Gastrocnemius medialis (tissue), 4 donors: ENCODE results near the gene MYO7A.

Source experiments
- POLR2A ChIP-seq, 2 donors: fragments of 450-650 bp; IDR thresholded peaks; one replicate each; pipeline ENCODE4 v1.6.1; 2017; ENCODE audit warnings: antibody characterized with exemption in 2 of 2, mild to moderate bottlenecking in 2 of 2, moderate library complexity in 2 of 2
- TF ChIP-seq, protein P1 (sequence below), 5 experiments: fragments of 450-650 bp in 3 of 5; fragments of 200-600 bp in 2 of 5; sonication (generic) in 2 of 5; IDR thresholded peaks in 4 of 5; conservative IDR thresholded peaks in 1 of 5; 1 replicate in 4 of 5; 2 replicates in 1 of 5; pipeline ENCODE4 v1.5.1; 2016 to 2019; ENCODE audit warnings: antibody characterized with exemption in 5 of 5, mild to moderate bottlenecking in 3 of 5, moderate library complexity in 3 of 5

DNA sequence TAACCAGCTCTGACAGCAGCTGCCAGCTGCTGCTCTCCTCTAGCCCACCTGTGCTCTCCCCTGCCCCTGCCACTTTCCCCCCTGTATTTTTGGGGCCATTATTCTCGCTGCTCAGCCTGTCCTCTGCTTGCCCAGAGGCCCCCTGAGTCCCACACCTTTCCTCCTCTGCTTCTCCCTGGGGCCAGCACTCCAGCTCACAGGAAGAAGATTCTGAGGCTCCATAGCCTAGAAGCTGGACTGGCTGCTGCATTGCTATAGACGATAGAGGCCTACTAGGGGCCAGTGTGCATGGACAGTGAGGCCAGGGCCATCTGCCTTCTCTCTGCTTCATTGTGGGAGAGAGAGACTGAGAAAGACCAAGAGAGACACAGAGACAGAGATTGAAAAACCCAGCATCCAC lies 24.7 kb upstream of the MYO7A start:
- TF ChIP-seq, protein P1, sequence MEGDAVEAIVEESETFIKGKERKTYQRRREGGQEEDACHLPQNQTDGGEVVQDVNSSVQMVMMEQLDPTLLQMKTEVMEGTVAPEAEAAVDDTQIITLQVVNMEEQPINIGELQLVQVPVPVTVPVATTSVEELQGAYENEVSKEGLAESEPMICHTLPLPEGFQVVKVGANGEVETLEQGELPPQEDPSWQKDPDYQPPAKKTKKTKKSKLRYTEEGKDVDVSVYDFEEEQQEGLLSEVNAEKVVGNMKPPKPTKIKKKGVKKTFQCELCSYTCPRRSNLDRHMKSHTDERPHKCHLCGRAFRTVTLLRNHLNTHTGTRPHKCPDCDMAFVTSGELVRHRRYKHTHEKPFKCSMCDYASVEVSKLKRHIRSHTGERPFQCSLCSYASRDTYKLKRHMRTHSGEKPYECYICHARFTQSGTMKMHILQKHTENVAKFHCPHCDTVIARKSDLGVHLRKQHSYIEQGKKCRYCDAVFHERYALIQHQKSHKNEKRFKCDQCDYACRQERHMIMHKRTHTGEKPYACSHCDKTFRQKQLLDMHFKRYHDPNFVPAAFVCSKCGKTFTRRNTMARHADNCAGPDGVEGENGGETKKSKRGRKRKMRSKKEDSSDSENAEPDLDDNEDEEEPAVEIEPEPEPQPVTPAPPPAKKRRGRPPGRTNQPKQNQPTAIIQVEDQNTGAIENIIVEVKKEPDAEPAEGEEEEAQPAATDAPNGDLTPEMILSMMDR (IDR thresholded peaks at IDR 0.05 in 4 of 5, conservative IDR thresholded peaks at IDR 0.05 in 1 of 5), result no peak
- TF ChIP-seq POLR2A (IDR thresholded peaks at IDR 0.05), result no peak
